GM19025 (cell line): ENCODE measurements around the gene LRP8.
"Not testable (repeated sequence)": the region's sequence is repeated elsewhere in the genome, so short reads cannot be mapped to it uniquely, and the experiment has no call there.

Experiments used
- ATAC-seq: cut with Tn5 transposase; IDR thresholded peaks from one replicate; pipeline ENCODE4 v1.9.1; 2021; ENCODE audit warnings: mild to moderate bottlenecking, low read depth, moderate library complexity; ENCODE audit not compliant: unreplicated experiment

LRP8 gene

GRCh38 chr1:53285969-53286760 is 41.7 kb downstream of the LRP8 start:
- ATAC-seq = peak; percentile 53

DNA sequence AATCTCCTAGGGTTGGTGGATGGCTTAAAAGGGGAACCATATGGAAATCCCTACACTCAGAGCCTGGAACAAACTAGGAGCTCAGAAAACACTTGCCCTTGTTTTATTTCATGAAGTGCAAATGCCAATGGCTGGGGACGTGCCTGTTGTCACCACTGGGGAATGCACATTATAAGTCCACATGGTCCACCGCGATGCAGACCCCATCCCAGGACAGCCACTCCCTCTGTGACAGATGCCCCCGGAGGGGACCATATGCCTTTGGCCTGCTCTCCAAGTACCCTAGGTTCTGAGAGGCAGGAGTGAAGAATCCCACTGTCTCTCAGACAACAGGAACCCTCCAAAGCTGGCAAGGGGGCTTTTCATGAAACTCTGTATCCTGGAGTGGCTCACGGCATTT is 42.3 kb downstream of the LRP8 start:
- no peak for ATAC-seq

DNA sequence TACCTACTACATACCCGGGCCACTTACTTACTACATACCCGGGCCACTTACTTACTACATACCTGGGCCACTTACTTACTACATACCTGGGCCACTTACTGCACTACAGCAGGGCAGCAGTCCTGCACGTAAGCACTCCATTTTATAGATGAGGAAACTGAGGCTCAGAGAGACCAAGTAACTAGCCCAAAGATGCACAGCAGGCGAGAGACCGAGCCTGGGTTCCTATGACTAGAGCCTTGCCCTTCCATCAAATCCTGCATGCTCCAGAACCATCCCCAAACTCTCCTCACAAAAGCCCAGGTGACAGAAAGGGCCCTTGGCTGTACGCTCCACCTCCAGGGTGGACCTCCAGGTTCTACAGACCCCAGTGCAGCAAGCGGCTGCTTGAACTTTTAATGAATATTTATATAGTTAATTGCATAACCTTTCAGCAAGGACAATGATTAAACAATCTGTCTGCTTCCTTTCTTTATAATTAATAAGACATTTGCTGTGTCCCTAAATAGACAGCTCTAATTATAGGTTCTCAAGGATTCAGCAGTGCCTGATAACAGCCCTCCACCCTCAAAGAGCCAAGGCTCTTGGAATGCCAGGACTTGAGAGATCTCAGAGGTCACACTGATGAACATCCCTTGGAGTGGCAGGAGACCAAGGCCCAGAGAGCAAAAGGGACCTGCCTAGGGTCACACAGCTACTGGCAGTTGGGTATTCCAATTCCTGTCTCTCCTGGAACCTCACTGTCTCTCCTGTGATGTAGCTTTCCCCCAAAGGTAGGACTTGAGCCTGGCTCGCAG is 43.4 kb downstream of the LRP8 start:
- no peak for ATAC-seq

- ATAC-seq = not testable (repeated sequence)
Measured at GRCh38 chr1:53283156-53283555, 44.7 kb downstream of the LRP8 start.

GRCh38 chr1:53281133-53281532 is 46.7 kb downstream of the LRP8 start:
- ATAC-seq = no peak

DNA sequence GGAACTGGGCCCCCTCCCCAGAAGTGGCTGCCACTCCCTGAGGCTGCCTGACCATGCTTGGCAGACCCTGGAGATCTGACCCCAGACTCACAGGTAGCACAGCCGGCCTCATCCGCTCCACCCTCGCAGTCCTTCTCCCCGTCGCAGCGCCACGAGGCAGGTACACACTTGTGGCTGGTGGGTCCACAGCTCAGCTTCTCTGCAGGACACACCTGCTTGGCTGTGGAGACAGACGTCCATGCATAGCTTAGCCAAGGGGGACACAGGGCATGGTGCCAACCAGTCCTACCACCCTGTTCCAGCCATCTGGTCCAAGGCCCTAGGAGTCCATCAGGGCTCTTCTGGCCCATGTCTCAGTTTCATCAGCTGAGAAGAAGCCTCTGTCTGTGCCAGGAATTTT is 47.4 kb downstream of the LRP8 start:
- ATAC-seq = no peak

DNA sequence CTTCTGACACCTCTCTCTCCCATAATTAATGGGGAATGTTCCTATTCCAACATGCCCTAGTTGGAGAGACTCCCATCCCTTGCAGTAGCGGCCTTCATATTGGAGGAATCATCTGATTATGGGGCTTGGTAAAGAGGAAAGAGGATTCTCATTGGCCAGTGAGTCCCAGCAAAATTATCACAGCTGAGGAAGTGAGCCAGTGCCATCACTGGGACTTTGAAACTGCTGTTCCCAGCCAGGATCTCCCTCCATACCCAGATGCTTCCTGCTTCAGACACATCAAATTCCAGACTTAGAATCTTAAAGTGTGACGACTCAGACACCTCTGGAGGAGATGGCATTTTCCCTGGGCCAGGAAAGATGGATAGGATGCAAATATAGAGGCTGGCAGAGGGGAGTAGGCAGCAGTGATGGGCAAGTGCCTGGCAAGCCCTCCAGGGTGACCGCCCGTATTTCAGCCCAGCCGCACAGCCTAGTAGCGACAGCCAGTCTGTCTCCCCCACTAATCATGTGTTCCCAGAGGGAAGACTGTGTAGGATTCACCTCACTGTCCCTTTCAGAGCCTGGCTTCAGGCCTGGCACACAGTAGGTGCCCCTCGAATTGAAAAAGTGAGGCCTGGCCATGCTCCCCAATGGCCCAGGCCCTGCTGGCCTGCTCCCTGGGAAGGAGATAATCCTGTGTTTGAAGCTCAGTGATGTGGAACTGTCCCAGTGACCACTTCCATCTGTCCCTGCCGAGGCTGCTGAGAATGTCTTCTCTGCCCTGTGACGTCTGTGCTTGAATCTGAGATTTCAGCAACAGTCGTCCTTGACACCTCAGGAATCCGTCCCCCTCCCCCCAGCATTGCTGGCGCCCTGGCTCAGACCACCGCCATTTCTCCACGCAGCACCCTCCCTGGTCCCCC is 48.3 kb downstream of the LRP8 start:
- no peak for ATAC-seq

DNA sequence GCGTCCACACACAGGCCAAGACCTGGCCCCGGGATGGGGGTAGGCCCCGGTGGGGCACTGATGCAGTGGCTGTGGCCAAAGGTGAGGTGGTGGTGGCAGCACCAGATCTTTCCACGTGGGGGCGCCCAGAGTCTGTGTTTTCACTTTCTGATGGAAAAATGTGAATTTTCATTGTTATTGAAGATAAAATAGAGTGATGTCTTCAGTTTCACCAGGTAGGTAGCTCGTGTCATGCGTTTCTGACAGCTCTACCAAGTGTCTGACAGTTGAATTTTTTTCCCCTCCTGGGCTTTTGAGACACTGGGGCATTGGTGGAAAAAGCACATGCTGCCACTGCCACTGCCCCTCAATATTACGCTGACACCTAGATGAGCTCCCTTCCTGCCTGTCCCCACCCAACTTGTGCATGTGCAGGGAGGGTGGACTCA is 49.6 kb downstream of the LRP8 start:
- no peak for ATAC-seq

DNA sequence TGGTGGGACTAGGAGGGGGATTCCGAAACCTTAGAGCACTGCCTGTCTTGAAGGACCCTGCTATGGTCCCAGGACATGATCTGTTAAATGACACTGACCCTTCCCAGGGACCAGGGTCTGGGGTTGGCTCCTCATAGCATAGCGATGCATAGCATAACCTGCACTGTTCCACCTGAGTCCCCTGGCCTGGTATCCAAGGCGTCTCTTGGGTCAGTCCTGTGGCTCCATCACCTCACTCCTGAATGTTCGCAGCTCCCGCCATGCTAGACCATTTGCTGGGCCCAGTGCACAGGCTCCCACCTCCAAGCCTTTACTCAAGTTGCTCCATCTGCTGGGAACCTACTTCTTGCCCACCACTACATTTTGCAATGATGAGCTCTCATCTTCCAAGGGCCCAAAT is 50.5 kb downstream of the LRP8 start:
- no peak for ATAC-seq

DNA sequence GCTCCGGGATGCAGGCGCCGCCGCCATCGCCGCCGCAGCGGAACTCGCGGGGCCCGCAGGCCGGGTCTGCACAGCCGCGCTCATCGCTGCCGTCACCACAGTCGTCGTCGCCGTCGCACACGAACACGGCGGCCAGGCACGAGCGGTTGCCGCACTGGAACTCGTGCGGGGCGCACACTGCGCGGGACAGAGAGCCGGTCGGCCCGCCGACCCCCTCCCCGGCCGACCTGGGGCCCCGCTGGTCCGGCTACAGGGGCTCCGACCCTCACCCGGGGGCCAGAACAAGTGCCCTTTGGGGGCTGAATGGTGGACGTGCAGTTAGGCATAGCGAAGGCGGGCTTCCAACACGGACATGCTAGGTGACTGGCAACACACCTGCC is 51.0 kb downstream of the LRP8 start:
- no peak for ATAC-seq

- ATAC-seq = no peak
Measured at GRCh38 chr1:53276153-53276901, 51.5 kb downstream of the LRP8 start.

DNA sequence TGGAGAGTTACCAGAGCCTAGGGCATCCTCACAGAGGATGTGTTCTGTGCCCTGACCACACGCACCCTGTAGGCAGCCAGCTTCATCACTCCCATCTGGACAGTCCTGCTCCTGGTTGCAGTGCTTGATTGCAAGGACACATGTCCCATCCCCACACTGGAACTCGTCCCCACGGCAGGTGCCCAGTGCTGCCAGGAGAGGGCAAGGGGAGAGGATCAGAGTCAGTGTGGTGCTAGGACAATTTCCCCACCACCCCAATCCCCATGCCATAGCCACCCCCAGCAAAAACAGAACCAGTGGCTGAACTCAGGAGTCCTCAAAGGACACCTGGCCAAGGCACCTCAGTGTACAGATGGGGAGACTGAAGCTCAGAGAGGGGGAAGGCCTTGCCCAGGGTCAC is 52.3 kb downstream of the LRP8 start:
- ATAC-seq = no peak

DNA sequence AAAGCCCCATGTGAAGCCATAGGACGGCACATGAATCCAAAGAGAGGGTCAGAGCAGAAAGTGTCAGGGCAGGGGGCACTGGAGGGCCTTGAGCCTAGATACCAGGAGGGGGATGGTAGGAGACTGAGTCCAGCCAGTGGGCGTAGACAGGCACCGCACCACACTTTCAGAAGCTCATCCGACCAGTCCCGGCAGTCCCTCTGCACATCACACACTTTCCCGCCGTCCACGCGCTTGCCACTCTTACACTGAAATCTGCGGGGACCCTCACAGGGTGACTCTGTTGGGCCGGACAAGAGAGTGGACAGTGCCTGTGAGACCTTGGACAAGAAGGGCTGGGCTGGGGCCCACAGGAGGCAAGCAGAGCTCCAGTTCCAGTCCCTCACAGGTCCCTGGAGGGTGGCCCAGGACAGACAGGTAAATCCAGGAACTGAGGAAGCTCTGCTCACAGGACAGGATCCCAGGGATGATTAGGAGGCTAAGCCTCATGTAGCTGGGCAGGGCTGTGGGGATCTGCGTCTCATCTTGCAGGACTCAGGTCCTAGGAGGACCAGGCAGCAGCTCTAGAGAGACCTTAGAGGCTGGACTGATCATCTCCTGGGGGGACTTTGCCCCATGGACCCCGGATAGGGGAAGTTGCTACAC is 53.2 kb downstream of the LRP8 start:
- ATAC-seq = no peak

- no peak for ATAC-seq
Measured at GRCh38 chr1:53274026-53274425, 53.8 kb downstream of the LRP8 start.

DNA sequence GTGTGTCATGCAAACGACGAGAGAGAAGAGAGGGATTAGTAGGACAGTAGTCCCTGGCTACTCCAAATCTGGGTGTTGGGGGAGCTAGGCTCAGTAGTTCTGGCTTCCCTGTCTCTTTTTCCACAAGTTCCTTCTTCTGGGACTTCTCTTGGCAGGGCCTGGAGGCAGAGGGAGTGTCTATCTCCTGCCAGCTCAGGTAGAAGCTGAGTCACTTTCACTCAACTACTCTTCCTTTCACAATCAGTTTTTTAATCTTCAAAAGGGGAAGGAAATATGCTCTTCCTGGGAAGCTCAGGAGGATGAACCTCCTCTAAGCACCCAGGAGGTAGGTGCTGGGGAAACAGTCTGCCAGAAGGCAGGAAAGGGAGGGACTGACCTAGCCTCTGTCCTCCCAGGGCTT is 54.3 kb downstream of the LRP8 start:
- no peak for ATAC-seq

DNA sequence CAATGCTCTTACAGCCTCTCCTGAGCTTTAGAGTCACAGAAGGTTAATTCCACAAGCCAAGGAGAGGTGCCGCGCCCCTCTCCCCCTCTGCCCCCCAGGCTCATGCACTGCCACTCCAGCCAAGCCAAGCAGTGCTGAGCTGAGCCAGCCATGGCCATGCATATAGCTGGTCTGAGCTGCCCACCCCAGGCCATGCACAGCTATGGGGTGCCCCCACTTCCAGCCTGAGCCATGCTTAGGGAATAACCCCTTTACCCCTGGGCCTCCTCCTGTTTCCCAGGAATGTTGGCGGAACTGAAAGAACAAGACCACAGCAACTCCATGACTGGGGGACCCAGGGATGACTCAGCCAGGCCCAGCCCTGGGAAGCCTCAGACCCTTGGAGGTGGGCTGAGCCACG is 55.5 kb downstream of the LRP8 start:
- ATAC-seq = no peak

DNA sequence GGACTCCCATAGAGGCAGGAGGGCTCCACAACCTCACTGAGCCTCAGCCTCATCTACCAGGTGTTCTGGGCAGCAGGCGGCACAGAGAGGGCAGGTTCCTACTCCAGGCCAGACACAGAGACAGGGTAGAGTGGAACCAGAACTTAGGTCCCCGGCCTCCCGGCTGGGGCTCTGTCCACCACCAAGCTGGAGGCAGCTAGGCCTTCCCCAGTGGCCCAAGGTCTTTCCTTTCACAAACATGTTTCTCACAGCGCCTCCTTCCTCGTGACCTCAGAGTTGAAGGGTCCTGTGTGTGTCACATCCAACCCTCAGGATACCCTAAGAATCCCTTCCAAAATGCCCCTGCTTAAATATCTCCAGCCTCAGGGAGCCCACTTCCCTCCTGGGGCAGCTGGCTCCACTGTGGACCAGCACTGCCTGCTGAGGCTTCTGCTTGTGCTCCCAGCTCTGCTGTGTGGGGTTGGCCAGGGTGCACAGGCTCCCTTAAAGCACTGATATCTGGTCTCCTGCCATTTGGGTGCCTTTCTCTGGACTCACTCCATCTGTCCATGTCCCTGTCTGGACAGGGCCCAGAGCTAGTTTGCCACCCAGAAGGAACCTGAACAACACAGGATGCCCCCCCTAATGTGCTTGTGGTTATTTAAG is 56.3 kb downstream of the LRP8 start:
- ATAC-seq = no peak

DNA sequence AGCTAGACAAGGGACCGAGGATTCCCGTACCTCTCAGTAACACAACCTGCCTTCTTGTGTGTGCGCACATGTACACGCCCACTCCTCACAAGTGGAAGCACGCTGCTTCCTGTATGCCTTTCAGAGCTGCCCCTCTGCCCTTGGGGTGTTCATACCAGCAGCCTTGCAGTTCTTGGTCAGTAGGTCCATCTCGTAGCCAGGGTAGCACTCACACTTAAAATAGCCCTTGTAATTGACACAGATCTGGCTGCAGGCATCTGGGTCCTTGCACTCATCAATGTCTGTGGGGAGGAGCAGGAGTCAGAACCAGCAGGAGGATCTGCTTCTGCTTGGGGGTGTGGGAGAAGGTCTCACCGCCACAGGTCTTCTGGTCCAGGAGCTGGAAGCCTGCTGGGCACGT is 57.0 kb downstream of the LRP8 start:
- ATAC-seq = no peak

DNA sequence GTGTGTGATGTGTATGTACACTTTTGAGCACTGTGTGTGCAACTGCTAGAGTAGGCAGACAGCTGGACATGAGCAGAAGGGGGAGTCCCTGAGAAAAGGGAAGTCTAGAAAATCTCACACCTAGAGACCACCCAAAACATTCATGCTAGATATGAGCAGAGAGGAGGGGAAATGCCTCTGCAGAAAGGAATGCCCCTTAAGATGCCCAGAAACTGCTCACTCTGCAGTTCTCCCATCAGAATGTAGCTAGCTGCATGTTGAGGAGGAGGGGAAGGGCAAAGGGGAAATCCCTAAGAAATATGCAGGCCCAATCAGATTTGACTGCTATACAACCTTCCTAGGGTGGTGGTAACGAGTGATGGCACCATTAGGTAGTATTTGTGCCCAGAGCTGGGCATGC is 57.8 kb downstream of the LRP8 start:
- ATAC-seq = no peak
